ENCODE results near the gene NLGN3. TPM values are rescaled to one million over a fixed set of nuclear protein-coding genes. Genes with fewer than 3 reads are reported as not detected.

NLGN3 gene
- total and polyA plus RNA-seq, 2 of the 8 experiments (the other 6 are each of a cell fraction or from before 2014, with no cell fraction given), result 12.0 to 14.8 TPM

DNA sequence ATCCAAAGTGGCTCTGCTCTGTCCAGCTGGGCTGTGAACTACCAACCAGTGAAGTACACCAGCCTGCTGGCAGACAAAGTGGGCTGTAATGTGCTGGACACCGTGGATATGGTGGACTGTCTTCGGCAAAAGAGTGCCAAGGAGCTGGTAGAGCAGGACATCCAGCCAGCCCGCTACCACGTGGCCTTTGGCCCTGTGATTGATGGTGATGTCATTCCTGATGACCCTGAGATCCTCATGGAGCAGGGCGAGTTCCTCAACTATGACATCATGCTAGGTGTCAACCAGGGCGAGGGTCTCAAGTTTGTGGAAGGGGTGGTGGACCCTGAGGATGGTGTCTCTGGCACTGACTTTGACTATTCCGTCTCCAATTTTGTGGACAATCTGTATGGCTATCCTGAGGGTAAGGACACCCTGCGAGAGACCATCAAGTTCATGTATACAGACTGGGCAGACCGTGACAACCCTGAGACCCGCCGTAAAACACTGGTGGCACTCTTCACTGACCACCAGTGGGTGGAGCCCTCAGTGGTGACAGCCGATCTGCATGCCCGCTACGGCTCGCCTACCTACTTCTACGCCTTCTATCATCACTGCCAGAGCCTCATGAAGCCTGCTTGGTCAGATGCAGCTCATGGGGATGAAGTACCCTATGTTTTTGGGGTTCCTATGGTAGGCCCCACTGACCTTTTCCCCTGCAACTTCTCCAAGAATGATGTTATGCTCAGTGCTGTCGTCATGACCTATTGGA, 22.6 kb downstream of the NLGN3 start:
- Histone ChIP-seq H4K5ac (ENCODE audit: insufficient read length, low read depth, low read length) (no peak overlapping the region), H3K23ac (ENCODE audit: insufficient read length) (no peak overlapping the region), H2AFZ (ENCODE audit: low read length) (no peak overlapping the region), H3K4me1 (replicated peaks in 1 of 4; ENCODE audit: control insufficient read depth in 3 of 4, insufficient read depth in 4 of 4, low read length in 3 of 4) (peaks cover 0 to 4% (median 3%) of the 10 kb centered on the region in 4 experiments; a peak in 4 of 7 replicates), H3K36me3 (ENCODE audit: control insufficient read depth in 2 of 4, insufficient read depth in 4 of 4, low read length in 3 of 4) (peaks cover 0 to 3% (median 0%) of the 10 kb centered on the region in 4 experiments; a peak in 2 of 8 replicates), H2BK12ac (ENCODE audit: low read depth, low read length) (no peak overlapping the region), H2BK20ac (ENCODE audit: low read length) (no peak overlapping the region), H3K27ac (ENCODE audit: low read depth, low read length) (no peak overlapping the region), H3K27me3 (replicated peaks in 1 of 4; ENCODE audit: control insufficient read depth in 3 of 4, extremely low read depth in 1 of 4, insufficient read depth in 3 of 4, low read length in 3 of 4) (no peaks in the 10 kb centered on the region), H3K23me2 (ENCODE audit: low read depth, low read length) (no peaks in the 10 kb centered on the region), H4K8ac (ENCODE audit: extremely low read depth, insufficient read depth, low read length) (no peak overlapping the region), H3K4me3 (ENCODE audit: extremely low read depth in 1 of 4, insufficient read depth in 2 of 4, low read depth in 3 of 4, low read length in 4 of 4) (no peak overlapping the region), H3K9me3 (ENCODE audit: insufficient read depth in 2 of 2, low read depth in 1 of 2, low read length in 1 of 2) (no peaks in the 10 kb centered on the region), H3K79me1 (ENCODE audit: low read depth, low read length) (no peaks in the 10 kb centered on the region), H3K18ac (ENCODE audit: extremely low read depth, low read length) (no peak overlapping the region), H2BK5ac (ENCODE audit: low read depth, low read length) (no peak overlapping the region), H2BK120ac (replicated peaks; ENCODE audit: low read depth, low read length) (no peak overlapping the region), H2AK5ac (ENCODE audit: low read depth, low read length) (no peak overlapping the region), H2BK15ac (ENCODE audit: low read length) (no peak overlapping the region), H3K9ac (replicated peaks in 1 of 4; ENCODE audit: extremely low read depth in 1 of 4, low read depth in 3 of 4, low read length in 3 of 4) (no peak overlapping the region), H4K91ac (replicated peaks; ENCODE audit: insufficient read length, low read length) (no peak overlapping the region), H3K4ac (replicated peaks; ENCODE audit: insufficient read length, low read depth, low read length) (no peak overlapping the region), H3K14ac (ENCODE audit: insufficient read length) (no peak overlapping the region), H3K79me2 (ENCODE audit: control insufficient read depth in 1 of 2, insufficient read depth in 2 of 2, low read length in 2 of 2) (no peaks in the 10 kb centered on the region), H4K20me1 (replicated peaks in 1 of 2; ENCODE audit: control insufficient read depth in 1 of 2, insufficient read depth in 2 of 2, low read length in 2 of 2) (no peaks in the 10 kb centered on the region), H3K56ac (replicated peaks; ENCODE audit: insufficient read length, low read depth, low read length) (no peak overlapping the region), H3K4me2 (ENCODE audit: insufficient read depth in 1 of 2, low read depth in 2 of 2, low read length in 2 of 2) (no peak overlapping the region)
- 97% methylated on average over 12 of the region's 17 CpGs; no CpG with 5 or more reads in 1 of the 2 experiments for WGBS, 2 experiments (ENCODE audit: extremely low coverage in 1 of 2, insufficient coverage in 1 of 2, insufficient read length in 1 of 2, insufficient replicate concordance in 2 of 2, low coverage in 1 of 2, low lambda C conversion rate in 2 of 2, missing lambda C conversion rate in 1 of 2)
- POLR2A ChIA-PET (ENCODE audit: partially characterized antibody), result no interaction called here
- CTCF ChIA-PET (ENCODE audit: partially characterized antibody), result no interaction called here
- no peak for DNase-seq (ENCODE audit: low read depth in 1 of 2, low spot score in 2 of 2)
- FAIRE-seq, result no peak
- TF ChIP-seq TAF7 (optimal IDR thresholded peaks at IDR 0.05; ENCODE audit: borderline replicate concordance, low read depth, low read length), result no peak
- no peak for TF ChIP-seq KDM4A (IDR thresholded peaks at IDR 0.05; ENCODE audit: low read depth, low read length, severe bottlenecking)
- TF ChIP-seq ZNF274 (IDR thresholded peaks at IDR 0.05; ENCODE audit: borderline replicate concordance, extremely low read depth, low read length), result no peak
- no peak for TF ChIP-seq TBP (IDR thresholded peaks at IDR 0.05; ENCODE audit: low read depth, low read length)
- TF ChIP-seq NANOG (IDR thresholded peaks at IDR 0.05; ENCODE audit: insufficient read depth, low read depth, low read length, poor library complexity, severe bottlenecking), result no peak
- no peak for TF ChIP-seq SIX5 (IDR thresholded peaks at IDR 0.05; ENCODE audit: low read depth, low read length)
- TF ChIP-seq, protein P1, sequence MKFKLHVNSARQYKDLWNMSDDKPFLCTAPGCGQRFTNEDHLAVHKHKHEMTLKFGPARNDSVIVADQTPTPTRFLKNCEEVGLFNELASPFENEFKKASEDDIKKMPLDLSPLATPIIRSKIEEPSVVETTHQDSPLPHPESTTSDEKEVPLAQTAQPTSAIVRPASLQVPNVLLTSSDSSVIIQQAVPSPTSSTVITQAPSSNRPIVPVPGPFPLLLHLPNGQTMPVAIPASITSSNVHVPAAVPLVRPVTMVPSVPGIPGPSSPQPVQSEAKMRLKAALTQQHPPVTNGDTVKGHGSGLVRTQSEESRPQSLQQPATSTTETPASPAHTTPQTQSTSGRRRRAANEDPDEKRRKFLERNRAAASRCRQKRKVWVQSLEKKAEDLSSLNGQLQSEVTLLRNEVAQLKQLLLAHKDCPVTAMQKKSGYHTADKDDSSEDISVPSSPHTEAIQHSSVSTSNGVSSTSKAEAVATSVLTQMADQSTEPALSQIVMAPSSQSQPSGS (IDR thresholded peaks at IDR 0.05; ENCODE audit: low read length), result no peak
- no peak for TF ChIP-seq SP1 (IDR thresholded peaks at IDR 0.05; ENCODE audit: low read depth, low read length)
- no peak for TF ChIP-seq SUZ12 (IDR thresholded peaks at IDR 0.05; ENCODE audit: low read length)
- TF ChIP-seq SP2 (IDR thresholded peaks at IDR 0.05; ENCODE audit: low read length), result no peak
- no peak for TF ChIP-seq CEBPB (IDR thresholded peaks at IDR 0.05; ENCODE audit: low read depth, low read length)
